ENCODE results near the gene OAS3. TPM values are rescaled to one million over a fixed set of nuclear protein-coding genes. Genes with fewer than 3 reads are reported as not detected.
A peak's percentile ranks its signal among the peaks of the same experiment; 100 is the strongest.
"Not testable (repeated sequence)": the region's sequence is repeated elsewhere in the genome, so short reads cannot be mapped to it uniquely, and the experiment has no call there.

The OAS3 gene
- polyA plus RNA-seq, 1 of the 3 experiments (the other 2 are of a cell fraction) = 3.0 TPM

GRCh38 chr12:112948806-112949205, 10.5 kb downstream of the OAS3 start:
- Histone ChIP-seq H3K4me3 (ENCODE audit: low read depth in 2 of 2, low read length in 1 of 2) (no peak overlapping the region), H3K79me2 (ENCODE audit: insufficient read depth) (no peaks in the 10 kb centered on the region), H3K27ac (ENCODE audit: low read depth in 2 of 2, low read length in 1 of 2) (no peak overlapping the region), H3K4me2 (no peak overlapping the region), H3K9ac (no peak overlapping the region), H3K9me3 (no peaks in the 10 kb centered on the region), H3F3A (replicated peaks; ENCODE audit: insufficient read depth) (no peaks in the 10 kb centered on the region), H3K36me3 (replicated peaks in 1 of 2; ENCODE audit: control insufficient read depth in 1 of 2, insufficient read depth in 2 of 2, low read length in 1 of 2) (no peaks in the 10 kb centered on the region), H3K4me1 (ENCODE audit: control insufficient read depth in 1 of 2, insufficient read depth in 2 of 2, low read depth in 1 of 2, low read length in 1 of 2) (peaks cover 0 to 16% of the 10 kb centered on the region in 2 experiments; a peak in 2 of 4 replicates), H3K9me2 (no peaks in the 10 kb centered on the region), H4K20me1 (ENCODE audit: insufficient read depth) (no peaks in the 10 kb centered on the region), H3K27me3 (ENCODE audit: insufficient read depth) (no peaks in the 10 kb centered on the region), H2AFZ (ENCODE audit: low read depth) (no peak overlapping the region)
- TF ChIP-seq NFIC (IDR thresholded peaks at IDR 0.05; ENCODE audit: borderline replicate concordance) = no peak
- TF ChIP-seq EP300 (IDR thresholded peaks at IDR 0.05; ENCODE audit: borderline replicate concordance in 1 of 2, low read depth in 1 of 2, low read length in 1 of 2) = no peak
- TF ChIP-seq YY1 (IDR thresholded peaks at IDR 0.05; ENCODE audit: low read depth) = no peak
- TF ChIP-seq IRF3 (IDR thresholded peaks at IDR 0.05; ENCODE audit: low read depth, low read length) = no peak
- 81% methylated on average over 7 of the region's 7 CpGs for WGBS (ENCODE audit: low lambda C conversion rate)
- CTCF ChIA-PET = interaction anchor here (1.0 to 1.9 kb wide), 4 partner anchors 9 to 82 kb away, joined by 3 to 9 read pairs (median 4); no protein-coding TSS in a partner anchor
- no peak for DNase-seq
- POLR2A ChIA-PET = no interaction called here

GRCh38 chr12:112950701-112951100, 12.4 kb downstream of the OAS3 start:
- no peak overlapping the region for H3K4me2 ChIP-seq
- H3K9me2 ChIP-seq = no peaks in the 10 kb centered on the region
- H3K4me3 ChIP-seq (ENCODE audit: low read depth in 2 of 2, low read length in 1 of 2) = no peak overlapping the region
- WGBS (ENCODE audit: low lambda C conversion rate) = 72% methylated on average over 8 of the region's 11 CpGs
- DNase-seq = peak; percentile 67
- H3K27me3 ChIP-seq (ENCODE audit: insufficient read depth) = no peaks in the 10 kb centered on the region
- no peak overlapping the region for H3K9ac ChIP-seq
- peaks cover 0 to 16% of the 10 kb centered on the region in 2 experiments; a peak in 2 of 4 replicates for H3K4me1 ChIP-seq (ENCODE audit: control insufficient read depth in 1 of 2, insufficient read depth in 2 of 2, low read depth in 1 of 2, low read length in 1 of 2)
- ChIA-PET CTCF (interaction anchor here (1.2 to 1.4 kb wide), 4 partner anchors 11 to 34 kb away, joined by 3 to 5 read pairs (median 3); no protein-coding TSS in a partner anchor), POLR2A (no interaction called here)
- no peaks in the 10 kb centered on the region for H4K20me1 ChIP-seq (ENCODE audit: insufficient read depth)
- TF ChIP-seq USF2 (IDR thresholded peaks at IDR 0.05; ENCODE audit: borderline replicate concordance, low read depth, low read length) (no peak), RCOR1 (IDR thresholded peaks at IDR 0.05; ENCODE audit: low read length) (no peak; the same call in 1 of the 2 replicates), EP300 (IDR thresholded peaks at IDR 0.05; ENCODE audit: borderline replicate concordance in 1 of 2, low read depth in 1 of 2, low read length in 1 of 2) (peak in 1 of 2 experiments; percentile 27; a peak in 1 of 4 replicates), JUND (IDR thresholded peaks at IDR 0.05) (no peak), GATA2 (CRISPR knock-in tag; IDR thresholded peaks at IDR 0.05) (peak; percentile 48; the same call in 1 of the 2 replicates), RAD21 (IDR thresholded peaks at IDR 0.05; ENCODE audit: low read length) (peak; percentile 16; the same call in 1 of the 2 replicates), FOSL2 (IDR thresholded peaks at IDR 0.05; ENCODE audit: borderline replicate concordance, low read depth) (no peak)
- no peaks in the 10 kb centered on the region for H3K36me3 ChIP-seq (replicated peaks in 1 of 2; ENCODE audit: control insufficient read depth in 1 of 2, insufficient read depth in 2 of 2, low read length in 1 of 2)
- H3K27ac ChIP-seq (ENCODE audit: low read depth in 2 of 2, low read length in 1 of 2) = peak overlapping the region in 1 of 2 experiments; percentile 74; a peak in 2 of 4 replicates
- no peaks in the 10 kb centered on the region for H3K9me3 ChIP-seq
- no peaks in the 10 kb centered on the region for H3K79me2 ChIP-seq (ENCODE audit: insufficient read depth)
- H2AFZ ChIP-seq (ENCODE audit: low read depth) = no peak overlapping the region
- H3F3A ChIP-seq (replicated peaks; ENCODE audit: insufficient read depth) = no peaks in the 10 kb centered on the region

- H3K4me2 ChIP-seq; H3K9me2 ChIP-seq; H3K4me3 ChIP-seq (ENCODE audit: low read depth in 2 of 2, low read length in 1 of 2); H3K9ac ChIP-seq; H3K27me3 ChIP-seq (ENCODE audit: insufficient read depth); H3K36me3 ChIP-seq (replicated peaks in 1 of 2; ENCODE audit: control insufficient read depth in 1 of 2, insufficient read depth in 2 of 2, low read length in 1 of 2); H3K79me2 ChIP-seq (ENCODE audit: insufficient read depth); H3K4me1 ChIP-seq (ENCODE audit: control insufficient read depth in 1 of 2, insufficient read depth in 2 of 2, low read depth in 1 of 2, low read length in 1 of 2); POLR2A ChIA-PET; H4K20me1 ChIP-seq (ENCODE audit: insufficient read depth); H3K9me3 ChIP-seq; H3F3A ChIP-seq (replicated peaks; ENCODE audit: insufficient read depth); DNase-seq; H2AFZ ChIP-seq (ENCODE audit: low read depth); H3K27ac ChIP-seq (ENCODE audit: low read depth in 2 of 2, low read length in 1 of 2): not testable (repeated sequence)
- 73% methylated on average over 4 of the region's 4 CpGs for WGBS (ENCODE audit: low lambda C conversion rate)
- CTCF ChIA-PET = interaction anchor here (0.7 kb wide), 1 partner anchor 57 kb away, joined by 3 read pairs; no protein-coding TSS in a partner anchor
Measured at GRCh38 chr12:112957125-112957524, 18.9 kb downstream of the OAS3 start.
